HG03571 (cell line): ENCODE results near the gene OIT3.
"Not testable (repeated sequence)": the region's sequence is repeated elsewhere in the genome, so short reads cannot be mapped to it uniquely, and the experiment has no call there.

Experiments
- ATAC-seq: cut with Tn5 transposase; IDR thresholded peaks from one replicate; pipeline ENCODE4 v1.9.1; 2021; ENCODE audit not compliant: unreplicated experiment

OIT3 gene

GRCh38 chr10:72899545-72899944, 6.0 kb downstream of the OIT3 start:
- no peak for ATAC-seq

DNA sequence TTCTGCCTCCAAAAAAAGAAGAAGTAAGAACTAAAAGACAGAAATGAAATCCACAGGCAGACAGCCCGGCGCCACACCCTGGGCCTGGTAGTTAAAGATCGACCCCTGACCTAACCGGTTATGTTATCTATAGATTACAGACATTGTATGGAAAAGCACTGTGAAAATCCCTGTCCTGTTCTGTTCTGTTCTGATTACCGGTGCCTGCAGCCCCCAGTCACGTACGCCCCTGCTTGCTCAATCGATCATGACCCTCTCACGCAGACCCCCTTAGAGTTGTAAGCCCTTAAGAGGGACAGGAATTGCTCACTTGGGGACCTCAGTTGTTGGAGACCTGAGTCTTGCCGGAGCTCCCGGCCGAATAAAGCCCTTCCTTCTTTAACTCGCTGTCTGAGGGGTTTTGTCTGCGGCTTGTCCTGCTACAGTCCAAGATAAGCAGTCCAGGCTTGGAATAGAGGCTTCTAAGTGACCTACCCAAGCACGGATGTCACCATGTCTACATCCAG, 10.5 kb downstream of the OIT3 start:
- ATAC-seq, result not testable (repeated sequence)

GRCh38 chr10:72904806-72905205, 11.3 kb downstream of the OIT3 start:
- ATAC-seq, result no peak

GRCh38 chr10:72906446-72906845, 12.9 kb downstream of the OIT3 start:
- no peak for ATAC-seq

DNA sequence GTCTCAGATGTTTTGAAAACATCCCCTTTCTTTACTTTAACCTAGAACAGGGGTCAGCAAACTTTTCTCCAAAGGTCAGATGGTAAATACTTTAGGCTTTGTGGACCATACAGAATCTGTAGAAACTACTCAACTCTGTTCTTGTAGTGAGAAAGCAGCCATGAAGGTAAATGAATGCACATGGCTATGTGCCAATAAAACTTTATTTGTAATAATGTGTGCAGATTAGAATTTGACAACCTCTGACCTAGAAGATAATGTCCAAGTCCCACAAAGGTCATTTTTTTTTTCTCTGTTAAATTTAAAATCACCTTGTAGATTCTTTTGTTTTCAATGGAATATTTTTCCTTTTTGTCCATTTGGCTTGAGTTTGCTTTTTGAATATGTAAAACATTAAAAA, 17.2 kb downstream of the OIT3 start:
- no peak for ATAC-seq

DNA sequence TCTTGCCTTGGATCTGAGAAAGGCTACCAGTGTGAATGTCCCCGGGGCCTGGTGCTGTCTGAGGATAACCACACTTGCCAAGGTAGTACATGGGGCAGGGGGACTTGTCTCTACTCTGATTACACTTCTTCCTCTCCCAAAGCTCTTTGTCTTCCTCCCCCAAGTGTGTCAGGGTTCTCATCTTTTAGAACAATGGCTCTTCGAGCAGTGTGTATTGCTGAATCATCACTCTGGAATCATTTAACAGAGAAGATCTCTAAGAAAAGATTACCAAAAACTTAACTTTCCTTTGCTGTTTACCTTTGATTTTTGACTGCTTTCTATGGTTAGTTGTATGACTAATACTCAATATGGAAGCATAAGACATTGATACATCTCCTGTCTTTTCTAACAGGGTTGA, 18.2 kb downstream of the OIT3 start:
- no peak for ATAC-seq

DNA sequence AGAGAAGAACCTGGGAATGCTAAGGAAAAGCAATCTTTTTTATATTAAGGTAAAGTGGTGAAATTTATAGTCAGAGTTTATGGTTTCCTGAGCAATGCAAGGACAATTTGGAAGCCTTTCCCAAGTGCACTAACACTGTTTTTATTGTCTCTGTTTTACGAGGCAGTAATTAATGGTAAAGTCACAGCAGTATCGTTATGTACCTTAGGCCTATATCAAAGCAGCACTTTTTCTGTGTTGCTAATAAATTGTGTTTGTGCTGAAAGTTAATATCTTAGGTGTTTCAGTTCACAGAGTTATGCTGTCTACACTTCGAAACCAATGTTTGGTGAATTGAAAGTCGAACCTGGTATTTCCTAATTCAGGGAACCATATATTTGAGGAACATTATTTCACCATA, 19.2 kb downstream of the OIT3 start:
- no peak for ATAC-seq

DNA sequence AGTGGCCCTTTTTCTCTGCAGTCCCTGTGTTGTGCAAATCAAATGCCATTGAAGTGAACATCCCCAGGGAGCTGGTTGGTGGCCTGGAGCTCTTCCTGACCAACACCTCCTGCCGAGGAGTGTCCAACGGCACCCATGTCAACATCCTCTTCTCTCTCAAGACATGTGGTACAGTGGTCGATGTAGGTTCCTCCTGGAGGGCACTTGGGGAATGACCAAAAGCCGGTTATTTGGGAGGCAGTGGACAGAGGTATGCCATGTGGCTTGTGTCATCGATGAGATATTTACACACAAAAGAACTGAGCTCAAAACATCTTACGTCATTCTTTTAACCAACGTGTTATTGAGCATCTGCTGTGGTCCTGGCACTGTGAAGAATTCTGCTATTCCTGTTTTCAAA, 19.7 kb downstream of the OIT3 start:
- no peak for ATAC-seq

DNA sequence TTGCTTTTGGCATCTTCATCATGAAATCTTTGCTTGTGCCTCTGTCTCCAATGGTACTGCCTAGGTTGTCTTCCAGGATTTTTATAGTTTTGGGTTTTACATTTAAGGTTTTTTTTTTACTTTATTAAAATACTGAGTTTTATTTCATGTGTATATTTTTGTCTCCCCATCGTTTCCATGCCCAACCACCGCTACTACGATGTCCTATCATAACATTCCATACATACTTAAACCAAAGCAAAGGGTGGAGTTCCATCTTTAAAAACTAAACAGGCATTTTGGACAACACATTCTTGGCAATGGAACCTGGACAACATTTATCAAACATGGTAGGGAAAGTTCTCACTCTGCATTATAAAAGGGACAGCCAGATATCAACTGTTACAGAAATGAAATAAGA, 23.7 kb downstream of the OIT3 start:
- ATAC-seq, result not testable (repeated sequence)

- not testable (repeated sequence) for ATAC-seq
These were observed 24.3 kb downstream of the OIT3 start for GRCh38 chr10:72917803-72918332.

GRCh38 chr10:72918352-72918751, 24.8 kb downstream of the OIT3 start:
- no peak for ATAC-seq

DNA sequence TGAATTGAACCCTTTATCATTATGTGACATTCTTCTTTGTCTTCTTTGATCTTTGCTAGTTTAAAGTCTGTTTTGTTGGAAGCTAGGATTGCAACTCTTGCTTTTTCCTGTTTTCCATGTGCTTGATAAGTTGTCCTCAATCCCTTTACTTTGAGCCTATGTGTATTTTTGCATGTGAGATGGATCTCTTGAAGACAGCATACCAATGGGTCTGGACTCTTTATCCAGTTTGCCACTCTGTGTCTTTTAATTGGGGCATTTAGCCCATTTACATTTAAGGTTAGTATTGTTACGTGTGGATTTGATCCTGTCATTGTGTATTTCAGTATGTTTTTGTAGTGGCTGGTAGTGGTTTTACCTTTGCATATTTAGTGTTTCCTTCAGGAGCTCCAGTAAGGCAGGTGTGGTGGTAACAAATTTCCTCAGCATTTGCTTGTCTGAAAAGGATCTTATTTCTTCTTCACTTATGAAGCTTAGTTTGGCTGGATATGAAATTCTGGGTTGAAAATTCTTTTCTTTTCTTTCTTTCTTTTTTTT, 27.7 kb downstream of the OIT3 start:
- ATAC-seq, result not testable (repeated sequence)

DNA sequence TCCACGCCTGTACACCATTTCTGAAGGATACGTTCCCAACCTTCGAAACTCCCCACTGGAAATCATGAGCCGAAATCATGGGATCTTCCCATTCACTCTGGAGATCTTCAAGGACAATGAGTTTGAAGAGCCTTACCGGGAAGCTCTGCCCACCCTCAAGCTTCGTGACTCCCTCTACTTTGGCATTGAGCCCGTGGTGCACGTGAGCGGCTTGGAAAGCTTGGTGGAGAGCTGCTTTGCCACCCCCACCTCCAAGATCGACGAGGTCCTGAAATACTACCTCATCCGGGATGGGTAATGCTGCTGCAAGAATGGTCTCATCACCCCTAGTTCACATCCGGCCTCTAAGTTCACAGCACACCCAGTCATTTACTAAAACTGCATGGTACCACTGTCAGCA, 30.8 kb downstream of the OIT3 start:
- no peak for ATAC-seq

- ATAC-seq, result no peak
These were observed 32.5 kb downstream of the OIT3 start for GRCh38 chr10:72925951-72926465.

- no peak for ATAC-seq
These were observed 33.9 kb downstream of the OIT3 start for GRCh38 chr10:72927485-72927884.

GRCh38 chr10:72928798-72929197, 35.3 kb downstream of the OIT3 start:
- no peak for ATAC-seq

DNA sequence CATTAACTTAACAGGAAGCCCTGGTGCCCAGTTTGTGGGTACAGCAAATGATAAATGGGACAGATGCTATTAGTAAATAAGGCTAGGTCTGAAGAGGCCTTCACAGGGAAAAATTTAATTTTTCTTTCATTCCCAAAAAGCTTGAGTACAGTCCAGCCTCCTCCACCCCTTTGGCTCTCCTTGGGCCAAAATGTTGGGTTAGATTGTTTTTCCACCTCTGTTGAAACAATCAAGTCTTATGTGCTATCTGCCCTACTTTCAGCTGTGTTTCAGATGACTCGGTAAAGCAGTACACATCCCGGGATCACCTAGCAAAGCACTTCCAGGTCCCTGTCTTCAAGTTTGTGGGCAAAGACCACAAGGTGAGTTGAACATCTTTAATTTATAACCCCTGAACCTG, 36.7 kb downstream of the OIT3 start:
- no peak for ATAC-seq

- no peak for ATAC-seq
These were observed 38.9 kb downstream of the OIT3 start for GRCh38 chr10:72932259-72933015.

- no peak for ATAC-seq
These were observed 41.8 kb downstream of the OIT3 start for GRCh38 chr10:72935361-72935760.

GRCh38 chr10:72943498-72944234, 50.1 kb downstream of the OIT3 start:
- no peak for ATAC-seq

GRCh38 chr10:72946963-72947362, 53.4 kb downstream of the OIT3 start:
- no peak for ATAC-seq

- ATAC-seq, result no peak
These were observed 55.2 kb downstream of the OIT3 start for GRCh38 chr10:72948762-72949161.
